K562 (cell line): ENCODE results near the gene GNAT1. TPM values are rescaled to one million over a fixed set of nuclear protein-coding genes. Genes with fewer than 3 reads are reported as not detected.

Experiments used
- ARID3B ChIP-seq: fragments of 250-450 bp; sonication (Bioruptor Pico); IDR thresholded peaks from 2 replicates; pipeline ENCODE4 v1.4.0; 2020; ENCODE audit warnings: borderline replicate concordance
- ATF1 ChIP-seq, 2 experiments: fragments of 450-650 bp in 1 of 2; IDR thresholded peaks; 2 replicates each; pipeline ENCODE4 v1.6.1; 2016; ENCODE audit warnings: missing compliant biosample characterization in 1 of 2, missing genetic modification characterization in 1 of 2
- CREB3 ChIP-seq: fragments of 450-650 bp; conservative IDR thresholded peaks from 2 replicates; pipeline ENCODE4 v1.6.1; 2016; ENCODE audit warnings: missing genetic modification characterization, low read depth, mild to moderate bottlenecking, missing compliant biosample characterization, moderate library complexity
- DLX4 ChIP-seq: fragments of 250-450 bp; sonication (Bioruptor Pico); IDR thresholded peaks from 2 replicates; pipeline ENCODE4 v1.6.1; 2021; ENCODE audit warnings: mild to moderate bottlenecking
- HES1 ChIP-seq: fragments of 450-650 bp; IDR thresholded peaks from 2 replicates; pipeline ENCODE4 v1.6.1; 2016; ENCODE audit warnings: low read depth, mild to moderate bottlenecking, moderate library complexity
- HINFP ChIP-seq: fragments of 450-650 bp; conservative IDR thresholded peaks from 2 replicates; pipeline ENCODE4 v1.6.1; 2016; ENCODE audit warnings: missing genetic modification characterization, low read depth, mild to moderate bottlenecking, control low read depth, missing compliant biosample characterization
- JUN ChIP-seq, 2 experiments: sonication (generic) in 1 of 2; formaldehyde crosslinking in 1 of 2; IDR thresholded peaks; 2 replicates each; pipeline versions ENCODE4 v1.6.1 to v1.8.0; 2012 to 2022; ENCODE audit warnings: borderline replicate concordance in 2 of 2, mild to moderate bottlenecking in 2 of 2, improper control_type of control experiment in 1 of 2, low read depth in 1 of 2, low read length in 1 of 2, missing genetic modification reagents in 1 of 2
- PHB2 ChIP-seq: fragments of 450-650 bp; IDR thresholded peaks from 2 replicates; pipeline ENCODE4 v1.6.1; 2017; ENCODE audit warnings: low read depth
- PTRF ChIP-seq: fragments of 450-650 bp; IDR thresholded peaks from 2 replicates; pipeline ENCODE4 v1.6.1; 2016; ENCODE audit warnings: mild to moderate bottlenecking, missing genetic modification characterization, missing compliant biosample characterization
- SIRT6 ChIP-seq: IDR thresholded peaks from one replicate; pipeline ENCODE4 v1.6.1; 2012; ENCODE audit warnings: low read depth, mild to moderate bottlenecking, control low read depth, inconsistent platforms, low read length, moderate library complexity
- TFAP4 ChIP-seq: sonication (generic); formaldehyde crosslinking; IDR thresholded peaks from 2 replicates; pipeline ENCODE4 v1.8.0; 2022; ENCODE audit warnings: missing genetic modification reagents, mild to moderate bottlenecking, moderate library complexity, borderline replicate concordance
- ZNF146 ChIP-seq: IDR thresholded peaks from one replicate; pipeline ENCODE4 v1.6.1; 2018; ENCODE audit warnings: missing compliant biosample characterization; ENCODE audit not compliant: unreplicated experiment
- ZNF592 ChIP-seq: fragments of 450-650 bp; IDR thresholded peaks from 2 replicates; pipeline ENCODE4 v1.6.1; 2017; ENCODE audit warnings: antibody characterized with exemption, mild to moderate bottlenecking
- ZNF778 ChIP-seq: fragments of 450-650 bp; formaldehyde crosslinking; IDR thresholded peaks from 2 replicates; pipeline ENCODE4 v1.4.0; 2020; ENCODE audit warnings: mild to moderate bottlenecking, moderate library complexity
- polyA plus RNA-seq, 8 experiments: library from polyadenylated mRNA; depleted of rRNA in 4 of 8; stranded (reverse) in 5 of 8; unstranded in 3 of 8; fragments of >200 nt; fragmentation: Nextera tagmentation in 2 of 8; fragmentation: Illumina TruSeq in 1 of 8; extraction: Ambion mirVana in 2 of 8; extraction: Trizol in 1 of 8; gene quantifications; 2 replicates each; pipeline versions ENCODE4 v1.2.1 to v1.2.3, GENCODE V29; 2011 to 2014; ENCODE audit warnings: inconsistent platforms in 1 of 8, missing spikeins in 1 of 8
- total RNA-seq, 7 experiments: library from RNA; depleted of rRNA in 6 of 7; stranded (reverse); fragments of >200 nt in 6 of 7; fragmentation: Illumina TruSeq in 2 of 7; extraction: Trizol in 2 of 7; gene quantifications; 2 replicates each; pipeline versions ENCODE4 v1.2.1 to v1.2.3, GENCODE V29; 2011 to 2021; ENCODE audit warnings: low replicate concordance in 1 of 7

Gene GNAT1
- total and polyA plus RNA-seq, 9 of the 15 experiments (the other 6 are each of a cell fraction or from before 2014, with no cell fraction given), result not detected

GRCh38 chr3:50227390-50228183 is 36.2 kb downstream of the GNAT1 start (continued):
- TF ChIP-seq ZNF592, result no peak
- no peak for TF ChIP-seq PTRF (tag)
- no peak for TF ChIP-seq HINFP (tag)
- TF ChIP-seq JUN (IDR thresholded peaks at IDR 0.05; ENCODE audit: borderline replicate concordance, low read depth, low read length), result 0 out of 2 replicates have a peak, but pooled peaks have one; percentile 31
- no peak for TF ChIP-seq JUN (CRISPR knock-in tag; IDR thresholded peaks at IDR 0.05; ENCODE audit: borderline replicate concordance)
- no peak for TF ChIP-seq DLX4 (CRISPR knock-in tag)
- no peak for TF ChIP-seq ZNF146
- peak; percentile 82 for TF ChIP-seq TFAP4
- TF ChIP-seq ZNF778 (CRISPR knock-in tag), result no peak
- no peak for TF ChIP-seq SIRT6
- no peak for TF ChIP-seq ARID3B (CRISPR knock-in tag)
- no peak for TF ChIP-seq HES1
- TF ChIP-seq ATF1 (CRISPR knock-in tag; IDR thresholded peaks at IDR 0.05), result no peak
- TF ChIP-seq ATF1 (tag; IDR thresholded peaks at IDR 0.05), result peak; percentile 34; the same call in 1 of the 2 replicates
- TF ChIP-seq PHB2, result no peak
- TF ChIP-seq CREB3 (tag), result no peak
